Putamen (tissue), 1 donor: ENCODE results near the gene ANAPC13.

ENCODE experiments used
- DNase-seq: peaks from one replicate; pipeline ENCODE4 v3.0.0-alpha.2; 2016; ENCODE audit warnings: low spot score

Gene ANAPC13

GRCh38 chr3:134482622-134483021 is 3.2 kb downstream of the ANAPC13 start:
- DNase-seq, result no peak

- DNase-seq, result no peak
Observed at GRCh38 chr3:134481166-134481565, 4.6 kb downstream of the ANAPC13 start.

GRCh38 chr3:134480546-134480945 is 5.2 kb downstream of the ANAPC13 start:
- no peak for DNase-seq

- DNase-seq, result no peak
Observed at GRCh38 chr3:134477938-134478337, 7.8 kb downstream of the ANAPC13 start.

- DNase-seq, result no peak
Observed at GRCh38 chr3:134477002-134477401, 8.8 kb downstream of the ANAPC13 start.

- DNase-seq, result no peak
Observed at GRCh38 chr3:134476306-134476705, 9.5 kb downstream of the ANAPC13 start.

GRCh38 chr3:134474956-134475355 is 10.8 kb downstream of the ANAPC13 start:
- no peak for DNase-seq

- DNase-seq, result peak; percentile 76
Observed at GRCh38 chr3:134473868-134474546, 11.8 kb downstream of the ANAPC13 start.

- no peak for DNase-seq
Observed at GRCh38 chr3:134472831-134473230, 13.0 kb downstream of the ANAPC13 start.

GRCh38 chr3:134471521-134472193 is 14.1 kb downstream of the ANAPC13 start:
- no peak for DNase-seq

GRCh38 chr3:134468519-134468918 is 17.3 kb downstream of the ANAPC13 start:
- no peak for DNase-seq

- DNase-seq, result no peak
Observed at GRCh38 chr3:134466331-134466730, 19.5 kb downstream of the ANAPC13 start.

- no peak for DNase-seq
Observed at GRCh38 chr3:134464689-134465365, 21.0 kb downstream of the ANAPC13 start.

GRCh38 chr3:134464064-134464688 is 21.6 kb downstream of the ANAPC13 start:
- DNase-seq, result no peak

GRCh38 chr3:134463676-134464063 is 22.1 kb downstream of the ANAPC13 start:
- no peak for DNase-seq

GRCh38 chr3:134462331-134462941 is 23.3 kb downstream of the ANAPC13 start:
- DNase-seq, result no peak

- no peak for DNase-seq
Observed at GRCh38 chr3:134460965-134461364, 24.8 kb downstream of the ANAPC13 start.

- no peak for DNase-seq
Observed at GRCh38 chr3:134459562-134459961, 26.2 kb downstream of the ANAPC13 start.

GRCh38 chr3:134458406-134458945 is 27.3 kb downstream of the ANAPC13 start:
- DNase-seq, result no peak

- DNase-seq, result no peak
Observed at GRCh38 chr3:134457376-134458074, 28.3 kb downstream of the ANAPC13 start.

- no peak for DNase-seq
Observed at GRCh38 chr3:134453631-134454030, 32.2 kb downstream of the ANAPC13 start.
